ENCODE results near the gene MED26. TPM values are rescaled to one million over a fixed set of nuclear protein-coding genes. Genes with fewer than 3 reads are reported as not detected.

MED26 gene
- total RNA-seq, 1 donor from 2014 or later, result 11.3 TPM

DNA sequence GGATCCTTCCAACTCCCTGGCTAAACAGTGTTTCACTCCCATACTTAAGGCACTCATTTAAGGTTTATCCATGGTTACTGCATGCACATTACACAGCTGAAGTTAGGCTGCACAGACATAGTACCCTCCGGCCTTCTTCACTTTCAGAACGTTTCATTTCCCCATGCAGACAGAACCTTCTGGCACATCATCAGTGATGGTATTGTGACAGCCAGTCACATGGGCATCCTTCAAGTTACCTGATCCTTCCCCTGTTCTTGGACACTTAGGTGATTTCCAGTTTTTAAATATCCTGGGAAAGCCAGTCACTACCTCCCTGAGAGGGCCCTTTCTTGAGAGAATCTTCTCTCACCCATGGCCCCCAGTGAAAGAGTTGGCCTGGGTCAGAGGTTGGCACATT lies 22.8 kb upstream of the MED26 start:
- intact Hi-C loops (cut with DNase I), result no loop called here
- no peak for DNase-seq (ENCODE audit: extremely low spot score in 2 of 2)
- Histone ChIP-seq H3K4me1 (no peaks in the 10 kb centered on the region), H3K4me3 (no peak overlapping the region), H3K36me3 (peaks cover 3 to 62% of the 10 kb centered on the region in 2 donors), H3K27ac (no peak overlapping the region), H3K9me3 (no peaks in the 10 kb centered on the region), H3K27me3 (no peaks in the 10 kb centered on the region)
- TF ChIP-seq POLR2A (IDR thresholded peaks at IDR 0.05) (no peak), CTCF (IDR thresholded peaks at IDR 0.05) (no peak), POLR2AphosphoS5 (IDR thresholded peaks at IDR 0.05; ENCODE audit: insufficient read depth in 1 of 2, low read depth in 1 of 2) (no peak)

GRCh38 chr19:16649734-16650133 lies 21.7 kb upstream of the MED26 start:
- TF ChIP-seq CTCF (IDR thresholded peaks at IDR 0.05) (no peak), POLR2AphosphoS5 (IDR thresholded peaks at IDR 0.05; ENCODE audit: insufficient read depth in 1 of 2, low read depth in 1 of 2) (no peak), POLR2A (IDR thresholded peaks at IDR 0.05) (no peak)
- intact Hi-C loops (cut with DNase I), result no loop called here
- no peaks in the 10 kb centered on the region for H3K27me3 ChIP-seq
- H3K9me3 ChIP-seq, result no peaks in the 10 kb centered on the region
- H3K36me3 ChIP-seq, result peaks cover 3 to 53% of the 10 kb centered on the region in 2 donors
- no peak for DNase-seq (ENCODE audit: extremely low spot score in 2 of 2)
- H3K27ac ChIP-seq, result no peak overlapping the region
- no peak overlapping the region for H3K4me3 ChIP-seq
- no peaks in the 10 kb centered on the region for H3K4me1 ChIP-seq

DNA sequence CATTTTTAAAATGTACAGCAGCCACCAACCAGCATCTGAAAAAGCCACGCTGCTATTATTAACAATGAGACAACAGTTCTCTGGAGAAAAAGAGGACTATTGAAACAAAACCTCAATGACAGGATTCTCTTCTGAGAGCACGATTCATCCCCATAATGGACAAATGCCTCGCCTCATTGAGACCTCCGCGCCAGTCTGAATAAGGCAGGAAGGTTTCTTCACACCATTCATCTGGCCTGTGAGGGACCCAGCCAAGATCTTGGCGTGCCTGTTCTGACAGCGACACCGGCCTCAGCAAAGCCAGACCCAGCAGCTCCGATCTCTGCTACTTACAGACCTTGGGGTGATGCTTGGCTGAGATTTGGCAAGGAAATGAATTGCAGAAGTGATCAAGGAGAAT lies 17.1 kb upstream of the MED26 start:
- TF ChIP-seq POLR2AphosphoS5 (IDR thresholded peaks at IDR 0.05; ENCODE audit: insufficient read depth in 1 of 2, low read depth in 1 of 2), result no peak
- TF ChIP-seq POLR2A (IDR thresholded peaks at IDR 0.05), result no peak
- no peak for TF ChIP-seq CTCF (IDR thresholded peaks at IDR 0.05)
- no peak for DNase-seq (ENCODE audit: extremely low spot score in 2 of 2)
- Histone ChIP-seq H3K9me3 (no peaks in the 10 kb centered on the region), H3K27me3 (no peaks in the 10 kb centered on the region), H3K4me1 (no peaks in the 10 kb centered on the region), H3K4me3 (no peak overlapping the region), H3K27ac (no peak overlapping the region), H3K36me3 (peaks cover 3 to 50% of the 10 kb centered on the region in 2 donors)
- intact Hi-C loops (cut with DNase I), result no loop called here

DNA sequence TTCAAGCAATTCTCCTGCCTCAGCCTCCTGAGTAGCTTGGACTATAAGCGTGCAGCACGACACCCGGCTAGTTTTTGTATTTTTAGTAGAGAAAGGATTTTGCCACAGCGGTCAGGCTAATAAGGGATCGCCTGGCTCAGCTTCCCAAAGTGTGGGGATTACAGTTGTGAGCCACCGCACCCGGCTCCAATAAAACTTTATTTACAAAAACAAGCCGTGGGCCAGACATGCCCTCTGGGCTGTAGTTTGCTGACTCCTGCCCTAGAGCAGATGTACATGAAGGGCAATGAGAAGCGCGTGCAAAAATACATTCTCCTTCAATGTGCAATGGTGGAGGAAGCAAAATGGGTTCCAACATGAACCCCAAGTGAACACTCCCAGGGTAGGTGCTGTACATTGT lies 13.7 kb upstream of the MED26 start:
- no peaks in the 10 kb centered on the region for H3K27me3 ChIP-seq
- no peaks in the 10 kb centered on the region for H3K4me1 ChIP-seq
- H3K9me3 ChIP-seq, result no peaks in the 10 kb centered on the region
- H3K27ac ChIP-seq, result no peak overlapping the region
- peaks cover 3 to 52% of the 10 kb centered on the region in 2 donors for H3K36me3 ChIP-seq
- no peak for TF ChIP-seq POLR2AphosphoS5 (IDR thresholded peaks at IDR 0.05; ENCODE audit: insufficient read depth in 1 of 2, low read depth in 1 of 2)
- TF ChIP-seq POLR2A (IDR thresholded peaks at IDR 0.05), result no peak
- no peak for TF ChIP-seq CTCF (IDR thresholded peaks at IDR 0.05)
- intact Hi-C loops (cut with DNase I), result no loop called here
- DNase-seq (ENCODE audit: extremely low spot score in 2 of 2), result no peak
- H3K4me3 ChIP-seq, result no peak overlapping the region

- intact Hi-C loops (cut with DNase I), result no loop called here
- DNase-seq (ENCODE audit: extremely low spot score in 2 of 2), result no peak
- H3K36me3 ChIP-seq, result peaks cover 0 to 45% of the 10 kb centered on the region in 2 donors
These were observed 12.9 kb upstream of the MED26 start for GRCh38 chr19:16640951-16641350.

More at GRCh38 chr19:16640951-16641350, 12.9 kb upstream of the MED26 start:
- no peaks in the 10 kb centered on the region for H3K4me1 ChIP-seq
- no peak overlapping the region for H3K4me3 ChIP-seq
- H3K27me3 ChIP-seq, result no peaks in the 10 kb centered on the region
- TF ChIP-seq POLR2AphosphoS5 (IDR thresholded peaks at IDR 0.05; ENCODE audit: insufficient read depth in 1 of 2, low read depth in 1 of 2), result no peak
- no peak for TF ChIP-seq CTCF (IDR thresholded peaks at IDR 0.05)
- no peak for TF ChIP-seq POLR2A (IDR thresholded peaks at IDR 0.05)
- no peaks in the 10 kb centered on the region for H3K9me3 ChIP-seq
- H3K27ac ChIP-seq, result no peak overlapping the region

Data from vagina (tissue), 2 donors.